Dermis microvascular lymphatic vessel endothelial cell (primary cell): ENCODE results near the gene AGMO. TPM values are rescaled to one million over a fixed set of nuclear protein-coding genes. Genes with fewer than 3 reads are reported as not detected.

ENCODE experiments used
- DNase-seq, 2 donors: peaks; one replicate each; pipeline versions ENCODE4 v3.0.0 to v3.0.0-alpha.2; 2010; ENCODE audit warnings: low read depth in 2 of 2
- total RNA-seq: library from RNA; depleted of rRNA; stranded (reverse); fragments of >200 nt; gene quantifications from 2 replicates; pipeline ENCODE4 v1.2.1, GENCODE V29; 2014

AGMO gene
- total RNA-seq, 1 donor from 2014 or later: 1.4 TPM

DNA sequence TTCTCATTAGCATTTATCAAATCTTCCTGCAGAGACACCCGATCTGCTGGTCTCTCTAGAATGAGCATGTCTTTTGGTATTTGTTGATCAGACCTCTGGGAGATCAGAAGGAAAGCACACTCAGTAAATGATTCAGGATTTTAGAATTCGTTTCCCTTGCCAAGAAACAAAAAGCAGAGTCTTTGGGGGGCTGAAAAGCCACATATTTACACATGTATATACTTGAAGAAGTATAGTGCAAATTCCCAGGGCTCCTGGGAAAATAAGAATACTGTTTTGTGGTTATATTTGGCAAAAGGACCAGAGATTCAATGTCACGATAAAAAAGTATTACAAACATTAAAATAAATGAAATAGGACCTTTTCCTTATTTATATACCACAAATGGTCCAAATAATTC is 100.2 kb downstream of the AGMO start:
- DNase-seq: peak in 1 of 2 donors; percentile 50

DNA sequence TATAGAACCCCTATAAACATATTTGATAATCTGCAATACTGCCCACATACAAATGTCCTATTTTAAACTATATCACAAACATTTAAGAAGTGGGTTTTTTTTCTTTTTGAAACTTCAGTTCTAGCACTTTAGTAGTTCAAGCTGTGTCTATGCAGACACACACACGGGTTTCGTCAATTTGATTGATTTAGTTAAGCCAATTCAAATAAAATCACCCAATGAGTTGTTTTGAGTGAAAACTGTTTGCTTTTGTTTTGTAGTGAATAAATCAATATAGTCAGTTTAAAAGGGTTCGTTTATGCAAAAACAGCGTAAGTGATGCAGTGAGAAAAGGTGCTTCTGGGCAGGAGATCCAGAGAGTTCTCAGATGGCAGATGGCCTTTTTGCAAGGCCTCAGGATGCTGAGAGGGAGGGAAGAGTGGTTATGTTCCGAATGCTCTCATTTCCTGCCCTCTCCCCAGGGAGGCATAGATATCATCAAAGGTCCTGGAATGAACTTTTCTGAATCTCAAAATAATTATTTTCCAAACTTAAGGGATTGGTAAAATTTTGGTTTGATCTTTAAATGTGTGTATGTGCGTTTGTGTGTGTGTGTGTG is 102.7 kb downstream of the AGMO start:
- DNase-seq: peak in 1 of 2 donors; percentile 2

DNA sequence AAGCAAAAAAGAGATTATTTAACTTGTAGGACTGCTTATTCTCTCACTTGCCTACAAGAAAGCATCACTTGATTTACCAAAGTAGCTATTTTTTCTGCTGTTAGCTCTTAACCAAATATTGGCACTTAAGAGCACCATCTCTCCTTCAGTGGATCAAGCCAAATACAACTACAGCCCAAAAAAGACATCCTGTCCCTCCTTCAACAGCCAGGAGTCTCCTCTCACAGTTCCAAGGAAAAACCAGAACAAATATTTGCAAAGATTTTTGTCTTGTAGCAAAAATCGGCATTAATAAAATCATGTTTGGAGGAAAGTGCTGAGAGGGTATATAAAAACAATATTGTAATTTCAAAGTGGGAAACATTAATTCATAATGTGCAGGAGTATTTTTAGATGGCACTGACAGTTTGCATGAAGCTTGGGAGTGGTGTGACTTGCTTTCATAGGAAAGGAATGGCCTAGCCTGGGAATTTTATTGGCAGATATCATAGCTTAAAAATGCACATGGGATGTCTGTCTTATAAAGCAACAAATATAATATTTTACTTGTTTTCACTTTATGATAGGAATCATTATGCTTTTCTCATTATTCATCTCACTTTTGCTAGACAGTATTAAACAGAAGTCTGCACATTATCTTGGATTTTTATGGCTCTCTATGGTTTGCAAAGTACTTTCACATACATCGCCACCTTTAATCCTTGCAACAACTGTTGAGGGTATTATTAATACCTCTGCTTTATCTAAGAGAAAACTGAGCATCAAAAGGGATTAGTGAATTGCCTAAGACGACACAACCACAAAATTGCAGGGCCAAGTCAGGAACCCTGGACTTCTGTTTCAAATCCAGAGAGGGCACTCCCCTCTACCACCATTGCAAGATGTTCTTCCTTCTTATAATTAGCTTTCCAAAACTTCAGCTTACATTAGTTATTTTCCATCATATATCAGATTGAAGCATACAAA is 103.5 kb downstream of the AGMO start:
- no peak for DNase-seq

- DNase-seq: no peak
Observed at GRCh38 chr7:15452670-15453069, 109.1 kb downstream of the AGMO start.

- no peak for DNase-seq
Observed at GRCh38 chr7:15446722-15447121, 115.1 kb downstream of the AGMO start.

- DNase-seq: no peak
Observed at GRCh38 chr7:15446280-15446679, 115.5 kb downstream of the AGMO start.

DNA sequence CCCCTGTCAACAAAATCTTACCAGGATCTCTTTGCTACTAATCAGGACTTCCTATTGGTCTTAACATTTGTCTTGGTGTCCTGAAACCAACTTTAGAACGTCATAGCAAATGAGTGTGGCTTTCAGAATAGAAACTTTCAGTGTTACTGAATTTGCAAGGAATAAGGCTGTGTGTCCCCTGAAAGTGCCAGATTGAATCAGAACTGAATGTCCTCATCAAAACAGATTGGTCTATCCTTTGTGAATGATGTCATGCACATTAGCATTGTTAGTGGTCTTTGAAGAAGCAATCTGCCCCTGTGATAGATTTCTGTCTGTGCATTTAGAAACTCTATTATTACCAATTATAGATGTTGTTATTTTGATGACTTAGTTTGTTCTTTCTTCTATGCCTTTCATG is 119.9 kb downstream of the AGMO start:
- no peak for DNase-seq

- no peak for DNase-seq
Observed at GRCh38 chr7:15440482-15440881, 121.3 kb downstream of the AGMO start.

DNA sequence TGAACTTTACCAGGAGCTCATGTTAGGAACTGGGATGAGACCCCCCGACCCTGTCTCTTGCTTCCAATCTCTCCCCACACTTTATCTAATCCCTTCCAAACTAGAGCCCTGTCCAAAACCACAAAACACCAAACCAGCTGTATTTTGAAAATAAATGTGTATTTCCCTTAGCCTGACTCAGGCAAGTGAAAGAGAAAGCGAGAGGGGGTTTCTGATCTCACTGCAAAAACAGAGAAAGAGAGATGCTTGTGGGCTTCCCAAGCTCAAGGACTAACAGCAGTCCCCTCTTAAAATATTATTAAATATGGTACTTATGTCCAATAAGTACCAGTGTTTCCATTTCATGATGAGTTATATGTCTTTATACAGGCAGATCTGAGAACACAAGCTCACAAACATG is 122.0 kb downstream of the AGMO start:
- no peak for DNase-seq

DNA sequence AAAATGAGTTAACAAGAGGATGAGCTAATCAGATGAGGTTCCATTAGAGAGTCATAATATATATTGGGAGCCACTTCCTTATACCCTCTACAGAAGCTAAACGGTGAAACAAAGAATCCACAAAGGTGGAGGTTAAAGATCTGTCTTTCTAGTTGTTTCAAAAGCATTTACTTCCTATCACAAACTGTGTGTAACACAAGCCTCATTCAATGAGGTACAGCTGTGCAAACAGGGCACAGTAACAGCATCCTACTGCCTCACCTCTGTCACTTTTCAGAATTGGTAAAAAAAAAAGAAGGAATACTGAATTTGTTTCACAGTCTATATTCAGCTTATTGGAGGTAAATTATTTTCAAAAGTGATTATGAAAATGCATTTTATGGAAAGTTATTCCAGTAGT is 128.7 kb downstream of the AGMO start:
- DNase-seq: no peak

DNA sequence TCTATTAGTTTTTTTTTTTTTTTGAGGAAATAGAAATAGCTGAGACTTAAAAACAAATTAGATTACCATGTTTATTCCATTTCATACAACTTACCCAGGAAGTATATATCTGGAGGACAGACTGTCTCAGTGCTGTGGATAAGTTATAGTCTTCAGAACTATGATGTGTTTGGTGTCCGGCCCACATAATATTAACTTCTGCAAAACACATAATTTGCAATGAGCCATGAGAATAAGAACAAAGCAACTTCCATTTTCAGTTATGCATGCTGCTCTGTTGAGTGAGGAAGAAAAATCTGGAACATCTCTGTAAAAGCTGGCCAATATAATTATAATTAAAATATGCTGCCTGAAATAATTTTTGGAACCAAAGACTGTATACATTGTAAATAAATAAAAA is 130.9 kb downstream of the AGMO start:
- no peak for DNase-seq

DNA sequence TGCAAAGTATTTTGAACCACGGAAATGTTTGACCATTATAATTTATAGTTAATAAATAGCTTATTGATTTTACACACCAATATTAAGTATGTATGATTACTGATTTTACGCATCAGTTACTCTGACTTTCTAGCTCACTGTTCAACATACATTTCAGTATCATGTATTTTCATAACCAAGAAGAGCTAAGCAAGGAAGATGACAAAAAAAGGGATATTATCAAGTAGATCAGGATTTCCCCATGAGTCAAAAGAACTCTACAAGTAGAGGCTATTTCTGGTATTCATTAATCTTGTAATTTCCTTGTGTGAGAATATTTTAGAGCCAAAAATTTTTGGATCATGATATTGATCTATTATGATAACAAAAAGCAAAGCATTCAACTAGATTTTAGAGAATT is 131.6 kb downstream of the AGMO start:
- DNase-seq: no peak

GRCh38 chr7:15424468-15424867 is 137.3 kb downstream of the AGMO start:
- no peak for DNase-seq

- DNase-seq: no peak
Observed at GRCh38 chr7:15419596-15419995, 142.2 kb downstream of the AGMO start.

DNA sequence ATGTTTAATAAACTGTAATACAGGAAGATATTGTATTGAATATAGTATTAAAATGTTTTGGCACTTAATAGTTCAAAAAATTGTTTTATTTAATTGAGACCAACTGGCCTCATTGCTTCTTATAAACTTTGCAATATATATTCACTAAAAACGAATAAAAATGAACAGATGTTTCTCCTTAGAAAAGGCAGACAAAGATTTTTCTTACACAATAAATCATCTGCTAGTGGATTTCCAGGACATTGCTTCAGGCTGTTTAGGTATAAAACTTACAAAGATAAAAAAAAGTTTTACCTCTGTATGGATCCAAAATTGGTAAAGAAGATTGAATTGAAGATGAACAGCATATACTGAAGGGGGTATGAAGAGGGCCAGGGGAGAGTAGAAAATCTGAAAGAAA is 143.6 kb downstream of the AGMO start:
- DNase-seq: no peak

- DNase-seq: no peak
Observed at GRCh38 chr7:15417341-15417988, 144.3 kb downstream of the AGMO start.

DNA sequence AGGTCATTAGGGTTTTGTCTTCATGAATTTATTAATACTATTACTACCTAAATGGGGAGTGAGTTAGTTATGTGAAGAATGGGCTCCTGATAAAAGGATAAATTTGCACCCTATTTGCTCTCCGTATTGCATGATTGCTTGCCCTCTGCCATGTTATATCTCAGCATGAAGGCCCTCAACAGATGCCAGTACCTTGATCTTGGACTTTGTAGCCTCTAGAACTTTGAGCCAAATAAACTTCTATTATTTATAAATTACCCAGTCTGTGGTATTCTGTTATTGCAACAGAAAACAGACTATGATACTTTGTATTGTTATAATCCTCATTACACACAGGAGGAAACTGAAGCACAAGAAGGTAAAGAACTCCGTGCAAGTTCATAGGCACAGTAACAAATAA is 150.8 kb downstream of the AGMO start:
- DNase-seq: no peak

DNA sequence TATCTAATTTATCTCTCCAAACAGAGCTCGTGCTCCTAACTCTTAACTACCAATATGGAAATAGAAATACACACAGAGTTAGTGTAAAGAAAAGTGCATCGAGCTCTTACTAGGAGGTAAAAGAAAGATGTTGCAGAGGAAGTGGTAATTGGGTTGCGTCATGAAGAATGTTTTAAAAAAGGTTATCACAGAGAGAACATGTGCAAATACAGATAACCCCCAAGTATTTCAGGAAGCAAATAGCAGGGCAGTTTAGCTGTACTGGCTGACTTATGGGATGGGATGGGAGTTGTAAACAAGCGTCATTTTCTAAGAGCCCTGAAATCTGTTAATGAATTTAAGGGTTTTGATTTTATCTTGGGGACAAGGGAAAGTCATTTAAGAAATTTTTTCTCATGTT is 153.9 kb downstream of the AGMO start:
- DNase-seq: peak in 1 of 2 donors; percentile 34

DNA sequence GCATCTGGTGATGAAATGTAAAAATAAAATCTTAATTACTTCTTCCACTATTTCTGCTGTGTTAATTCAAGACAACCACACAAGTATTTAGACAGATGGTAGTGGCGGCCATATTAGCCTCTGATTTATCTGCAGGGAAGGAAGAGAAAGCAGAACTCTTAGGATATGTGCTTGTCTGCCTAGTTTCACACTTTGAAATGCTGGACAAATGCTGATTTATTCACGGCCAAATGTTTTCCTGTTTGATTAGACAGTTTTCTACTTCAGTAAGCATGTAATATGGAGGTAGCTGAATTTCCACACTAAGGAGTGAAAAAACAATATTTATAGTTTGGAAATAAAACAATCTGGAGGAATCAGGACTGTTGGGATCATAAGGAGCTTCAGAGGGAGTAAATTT is 158.1 kb downstream of the AGMO start:
- no peak for DNase-seq

- DNase-seq: no peak
Observed at GRCh38 chr7:15403315-15403714, 158.5 kb downstream of the AGMO start.

DNA sequence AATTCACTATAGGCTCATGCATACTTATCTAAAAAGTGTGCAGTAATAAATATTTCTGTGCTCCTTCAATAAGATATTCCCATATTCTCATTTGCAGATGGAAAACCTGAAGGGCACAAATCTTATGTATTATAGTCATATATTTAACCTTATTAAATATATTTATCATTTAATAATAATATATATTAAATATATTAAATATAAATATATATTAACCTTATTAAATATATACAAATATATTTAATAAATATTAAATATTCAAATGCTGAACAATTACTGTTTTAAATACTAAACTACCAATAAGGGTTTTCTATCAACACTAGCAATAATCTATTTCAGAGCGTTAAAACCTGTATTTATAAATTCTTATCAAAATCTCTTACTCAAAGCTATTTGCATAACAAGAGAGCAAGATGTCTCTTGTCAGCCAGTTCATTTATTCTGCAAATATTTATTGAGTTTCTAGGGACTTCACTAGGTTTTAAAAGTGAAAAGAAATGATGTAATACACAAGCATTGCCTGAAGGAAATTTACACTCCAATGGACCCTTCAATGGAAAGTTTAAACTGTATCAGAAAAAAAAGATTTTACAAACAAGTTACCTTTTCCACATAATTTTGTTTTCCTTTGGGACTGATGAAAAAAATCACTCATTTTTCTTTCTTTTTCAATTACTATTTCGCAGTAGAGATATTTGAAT is 159.2 kb downstream of the AGMO start:
- DNase-seq: no peak

- no peak for DNase-seq
Observed at GRCh38 chr7:15400440-15400839, 161.4 kb downstream of the AGMO start.
